H7 (cell line): Measurements from ENCODE around the gene MEP1A. TPM values are rescaled to one million over a fixed set of nuclear protein-coding genes. Genes with fewer than 3 reads are reported as not detected.
"Not testable (repeated sequence)": the region's sequence is repeated elsewhere in the genome, so short reads cannot be mapped to it uniquely, and the experiment has no call there.

Source experiments
- DNase-seq: peaks from one replicate; pipeline ENCODE4 v3.0.0; 2012
- H3K27me3 ChIP-seq: 2 replicates; pipeline ENCODE4 v1.6.0; 2011; ENCODE audit warnings: mild to moderate bottlenecking, low read length; ENCODE audit not compliant: control insufficient read depth, insufficient read depth
- H3K36me3 ChIP-seq: replicated peaks from 2 replicates; pipeline ENCODE4 v1.5.1; 2011; ENCODE audit warnings: low read length; ENCODE audit not compliant: control insufficient read depth, insufficient read depth
- H3K4me3 ChIP-seq: 2 replicates; pipeline ENCODE4 v1.5.1; 2011; ENCODE audit warnings: low read depth, mild to moderate bottlenecking, control low read depth, low read length, moderate library complexity; ENCODE audit not compliant: insufficient read depth
- total RNA-seq: library from RNA; depleted of rRNA; stranded (reverse); fragments of >200 nt; shearing (Covaris generic); gene quantifications from 2 replicates; pipeline ENCODE4 v1.2.3, GENCODE V29; 2014; rRNA removed

The MEP1A gene
- not detected in 2 replicates for total RNA-seq

GRCh38 chr6:46793138-46793537, at the start of gene MEP1A:
TSS of gene MEP1A (plus strand) at chr6:46793389. CDS start at chr6:46793399, 10 bp downstream.
- Histone ChIP-seq H3K27me3 (no peaks in the 10 kb centered on the region), H3K4me3 (no peak within 1 kb of the TSS), H3K36me3 (no peaks in the 10 kb centered on the region)
- no peak for DNase-seq

DNA sequence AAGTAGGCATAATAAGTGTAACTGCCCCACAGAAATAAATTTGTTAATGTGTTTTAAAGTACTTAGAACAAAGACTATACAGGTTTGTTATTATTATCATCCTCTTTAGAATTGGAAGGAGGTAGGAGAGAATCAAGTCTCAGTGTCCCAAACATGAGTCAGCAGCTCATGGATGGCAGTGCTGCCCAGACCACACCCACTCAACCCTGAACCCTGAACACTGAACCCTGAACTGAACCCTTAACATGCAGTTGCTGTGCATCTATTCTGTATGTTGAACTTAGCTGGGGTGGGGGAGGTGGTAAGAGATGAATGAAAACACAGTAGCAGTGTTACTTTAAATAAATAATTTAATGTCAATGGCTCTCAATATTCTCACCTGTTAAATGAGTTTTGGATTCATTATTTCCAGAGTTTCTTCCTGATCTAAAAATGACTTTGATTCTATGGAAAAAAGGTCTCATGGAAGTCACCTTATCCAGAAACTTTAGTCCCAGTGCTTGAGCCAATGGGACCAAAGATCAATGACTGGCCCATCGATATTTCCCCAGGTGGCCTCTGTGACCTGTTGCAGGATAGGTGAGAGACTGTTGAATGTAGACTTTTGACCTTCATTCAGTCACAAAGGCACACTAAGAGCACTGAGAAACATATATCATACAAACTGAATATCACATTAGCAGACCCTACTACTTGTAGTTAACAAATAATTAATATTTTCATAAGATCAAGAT, 49.6 kb upstream of the MEP1A start:
- no peak for DNase-seq
- no peak overlapping the region for H3K4me3 ChIP-seq
- no peaks in the 10 kb centered on the region for H3K36me3 ChIP-seq
- H3K27me3 ChIP-seq: peaks cover 2% of the 10 kb centered on the region

GRCh38 chr6:46744159-46744725, 48.9 kb upstream of the MEP1A start:
- H3K27me3 ChIP-seq, DNase-seq, H3K36me3 ChIP-seq, H3K4me3 ChIP-seq: not testable (repeated sequence)

GRCh38 chr6:46745973-46746372, 47.2 kb upstream of the MEP1A start:
- Histone ChIP-seq H3K36me3 (no peaks in the 10 kb centered on the region), H3K27me3 (peaks cover 4% of the 10 kb centered on the region), H3K4me3 (no peak overlapping the region)
- DNase-seq: no peak

DNA sequence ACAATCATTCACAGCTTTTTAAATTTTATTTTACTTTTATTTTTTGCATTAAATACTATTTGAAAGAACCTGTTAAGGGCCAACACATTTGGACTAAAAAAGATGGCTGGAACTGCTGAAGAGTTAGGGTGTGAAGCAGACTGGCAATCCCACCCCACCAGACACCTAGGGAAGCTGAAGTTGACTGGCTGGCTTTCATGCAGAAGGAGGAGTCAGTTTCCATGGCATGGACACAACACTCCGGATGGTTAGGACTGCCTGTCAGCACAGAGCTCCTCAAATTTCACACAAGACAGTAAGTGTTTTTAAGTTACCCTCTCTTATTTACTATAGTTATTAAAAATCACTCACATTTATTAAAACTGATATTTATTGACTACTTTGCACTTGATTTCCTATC, 46.5 kb upstream of the MEP1A start, which contains the start of gene ANKRD66:
ANKRD66 (plus strand) TSS at position 238 of the 400 bp plus-strand sequence. CDS start 5,016 bp downstream, outside the sequence.
- peaks cover 4% of the 10 kb centered on the region for H3K27me3 ChIP-seq
- no peak within 1 kb of the TSS for H3K4me3 ChIP-seq
- DNase-seq: no peak
- H3K36me3 ChIP-seq: no peaks in the 10 kb centered on the region

GRCh38 chr6:46748940-46749503, 44.2 kb upstream of the MEP1A start:
- no peak overlapping the region for H3K4me3 ChIP-seq
- H3K36me3 ChIP-seq: no peaks in the 10 kb centered on the region
- H3K27me3 ChIP-seq: peaks cover 4% of the 10 kb centered on the region
- no peak for DNase-seq

- DNase-seq: peak; percentile 45
- Histone ChIP-seq H3K27me3 (peaks cover 3% of the 10 kb centered on the region; the same call in 1 of the 2 replicates), H3K36me3 (no peaks in the 10 kb centered on the region), H3K4me3 (no peak overlapping the region)
These were observed 43.5 kb upstream of the MEP1A start for GRCh38 chr6:46749731-46750130.

DNA sequence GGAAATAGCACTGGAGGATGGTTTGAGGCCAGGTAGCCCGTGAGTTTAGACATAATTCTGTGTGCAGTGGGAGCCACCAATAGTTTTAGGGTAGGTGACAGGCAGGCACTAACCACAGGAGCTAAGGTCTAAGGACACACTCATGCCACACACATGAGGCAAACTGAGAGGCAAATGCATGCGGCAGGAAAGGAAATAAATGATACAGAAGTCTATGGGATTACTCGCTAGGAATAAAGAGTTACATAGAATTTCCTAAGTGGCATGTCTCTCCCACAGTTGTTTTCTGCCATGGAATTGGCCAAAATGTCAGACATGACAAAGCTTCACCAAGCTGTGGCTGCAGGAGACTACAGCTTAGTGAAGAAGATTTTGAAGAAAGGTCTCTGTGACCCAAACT, 41.5 kb upstream of the MEP1A start:
- H3K36me3 ChIP-seq: no peaks in the 10 kb centered on the region
- peaks cover 3% of the 10 kb centered on the region; the same call in 1 of the 2 replicates for H3K27me3 ChIP-seq
- H3K4me3 ChIP-seq: no peak overlapping the region
- no peak for DNase-seq

- Histone ChIP-seq H3K4me3 (no peak overlapping the region), H3K36me3 (no peaks in the 10 kb centered on the region), H3K27me3 (no peaks in the 10 kb centered on the region; the same call in 1 of the 2 replicates)
- DNase-seq: no peak
These were observed 37.3 kb upstream of the MEP1A start for GRCh38 chr6:46755865-46756264.

- Histone ChIP-seq H3K4me3 (no peak overlapping the region), H3K27me3 (no peaks in the 10 kb centered on the region; the same call in 1 of the 2 replicates), H3K36me3 (no peaks in the 10 kb centered on the region)
- no peak for DNase-seq
These were observed 36.5 kb upstream of the MEP1A start for GRCh38 chr6:46756469-46757213.

GRCh38 chr6:46757214-46757596, 36.0 kb upstream of the MEP1A start:
- H3K4me3 ChIP-seq: no peak overlapping the region
- no peaks in the 10 kb centered on the region for H3K36me3 ChIP-seq
- H3K27me3 ChIP-seq: no peaks in the 10 kb centered on the region
- no peak for DNase-seq

DNA sequence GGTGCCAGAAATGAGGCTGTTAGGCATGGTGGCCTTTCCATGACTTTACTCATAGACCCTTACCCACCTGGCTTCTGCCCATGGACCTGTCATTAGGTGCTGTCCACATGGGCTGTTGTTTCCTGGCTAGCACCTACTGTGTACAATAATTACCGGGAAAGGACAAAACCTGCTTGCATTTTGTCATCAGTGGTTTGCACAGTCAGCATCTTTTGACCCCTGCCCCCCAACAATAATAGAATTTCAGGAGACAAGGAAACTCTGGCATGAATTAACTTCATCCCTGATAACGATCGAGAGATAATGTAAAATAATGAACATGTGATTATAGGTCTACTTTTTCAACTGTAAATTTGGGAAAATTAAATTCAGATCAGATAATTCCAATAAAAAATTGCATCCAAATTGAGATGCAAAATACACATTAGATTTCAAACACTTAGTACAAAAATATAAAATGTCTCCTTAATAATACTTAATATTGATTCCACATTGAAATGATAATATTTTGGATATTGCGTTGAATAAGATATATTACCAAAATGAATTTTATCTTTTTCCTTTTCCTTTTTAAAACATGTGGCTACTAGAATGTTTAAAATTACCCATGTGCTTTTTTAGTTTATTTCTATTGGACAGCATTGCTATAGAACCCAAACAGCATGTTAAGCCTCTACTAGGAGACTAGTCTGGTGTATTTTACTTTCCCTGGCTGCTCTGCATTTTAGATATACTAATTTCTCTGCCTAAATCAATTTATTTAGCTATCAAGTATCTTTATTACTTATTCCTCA, 34.0 kb upstream of the MEP1A start:
- Histone ChIP-seq H3K36me3 (no peaks in the 10 kb centered on the region), H3K4me3 (no peak overlapping the region), H3K27me3 (no peaks in the 10 kb centered on the region)
- no peak for DNase-seq

DNA sequence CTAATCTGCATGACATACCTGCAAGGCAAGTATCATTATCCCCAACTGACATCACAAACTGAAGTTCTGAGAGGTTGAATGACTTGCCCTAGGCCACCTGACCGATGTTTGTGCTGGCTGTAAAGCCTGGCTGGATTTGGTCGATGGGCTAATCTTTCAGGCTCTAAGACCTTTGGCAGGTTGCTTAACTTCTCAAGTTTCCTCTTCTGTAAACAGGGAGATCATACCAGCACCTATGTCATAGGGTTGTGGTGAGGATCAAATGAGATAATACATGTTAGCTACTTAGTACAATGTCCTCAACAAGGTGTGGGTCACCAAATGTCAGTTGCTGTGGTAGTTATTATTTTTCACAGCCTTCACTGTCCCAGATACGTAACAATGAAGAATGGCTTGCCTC, 32.3 kb upstream of the MEP1A start:
- DNase-seq: no peak
- H3K4me3 ChIP-seq: no peak overlapping the region
- H3K36me3 ChIP-seq: no peaks in the 10 kb centered on the region
- H3K27me3 ChIP-seq: no peaks in the 10 kb centered on the region

GRCh38 chr6:46763466-46763865, 29.7 kb upstream of the MEP1A start:
- H3K4me3 ChIP-seq: no peak overlapping the region
- no peaks in the 10 kb centered on the region for H3K36me3 ChIP-seq
- H3K27me3 ChIP-seq: no peaks in the 10 kb centered on the region
- DNase-seq: no peak
